Stomach (tissue), 9 donors: ENCODE data around the gene PTPRD. TPM values are rescaled to one million over a fixed set of nuclear protein-coding genes. Genes with fewer than 3 reads are reported as not detected.

ENCODE experiments used
- DNase-seq, 2 donors: peaks; one replicate each; pipeline versions ENCODE4 v3.0.0 to v3.0.0-alpha.2; 2013 to 2019
- H3K27ac ChIP-seq, 5 donors: fragments of 200-600 bp in 4 of 5; sonication (generic) in 4 of 5; one replicate each; pipeline ENCODE4 v1.5.1; 2013 to 2019; ENCODE audit warnings: mild to moderate bottlenecking in 1 of 5, moderate library complexity in 1 of 5
- H3K27me3 ChIP-seq, 3 donors: fragments of 200-600 bp; sonication (generic); one replicate each; pipeline ENCODE4 v1.5.1; 2017 to 2019; ENCODE audit warnings: mixed run types in 1 of 3
- H3K36me3 ChIP-seq, 4 donors: fragments of 200-600 bp; sonication (generic); 1 replicate in 3 of 4; 2 replicates in 1 of 4; pipeline ENCODE4 v1.5.1; 2016 to 2019
- H3K4me1 ChIP-seq, 4 donors: fragments of 200-600 bp; sonication (generic); one replicate each; pipeline ENCODE4 v1.5.1; 2016 to 2019
- H3K4me3 ChIP-seq, 4 donors: fragments of 200-600 bp; sonication (generic) in 3 of 4; one replicate each; pipeline ENCODE4 v1.5.1; 2016 to 2019; ENCODE audit warnings: mild to moderate bottlenecking in 1 of 4
- H3K9me3 ChIP-seq, 4 donors: fragments of 200-600 bp; sonication (generic); one replicate each; pipeline ENCODE4 v1.5.1; 2016 to 2019
- EP300 ChIP-seq: sonication (generic); formaldehyde crosslinking; IDR thresholded peaks from one replicate; pipeline ENCODE4 v1.6.1; 2017; ENCODE audit warnings: antibody characterized with exemption
- POLR2A ChIP-seq, 4 donors: fragments of 450-650 bp; IDR thresholded peaks; one replicate each; pipeline ENCODE4 v1.6.1; 2016; ENCODE audit warnings: antibody characterized with exemption in 4 of 4, control low read depth in 2 of 4, mild to moderate bottlenecking in 1 of 4, moderate library complexity in 1 of 4
- POLR2AphosphoS5 ChIP-seq, 3 donors: sonication (generic); formaldehyde crosslinking; IDR thresholded peaks; one replicate each; pipeline ENCODE4 v1.6.1; 2016; ENCODE audit warnings: antibody characterized with exemption in 3 of 3
- WGBS, 5 donors: extraction: QIAGEN DNeasy Blood & Tissue Kit in 3 of 5; methylation state at CpG; one replicate each; pipeline versions ENCODE4 v1.1.5 to v1.1.7; 2013 to 2018; 5-methylcytosine and 5-hydroxymethylcytosine counted together
- intact Hi-C: fragments of 100-400 bp; cut with DNase I; formaldehyde crosslinking; loops from one replicate; pipeline ENCODE4 v1.15.1; 2023; ENCODE audit warnings: low total_unique reads
- polyA plus RNA-seq, 3 donors: library from polyadenylated mRNA; stranded (reverse); fragments of 200-250 nt; gene quantifications; one replicate each; pipeline ENCODE4 v1.2.3, GENCODE V29; 2013
- total RNA-seq, 5 donors: library from RNA; depleted of rRNA; stranded (reverse); fragments of >200 nt; gene quantifications; one replicate each; pipeline versions ENCODE4 v1.1.0 to v1.2.3, GENCODE V29; 2014 to 2016
- TF ChIP-seq, protein P1 (sequence below), 7 experiments: fragments of 450-650 bp in 4 of 7; fragments of 200-600 bp in 3 of 7; sonication (generic) in 3 of 7; IDR thresholded peaks; one replicate each; pipeline ENCODE4 v1.5.1; 2016 to 2019; ENCODE audit warnings: antibody characterized with exemption in 7 of 7, control low read depth in 2 of 7, mild to moderate bottlenecking in 1 of 7
- donor health status: healthy with polysubstance abuse.
- donor health status: Bipolar disorder and iron deficiency.
- donor health status: healthy.

PTPRD gene
- total and polyA plus RNA-seq, 8 donors, result 0.12 to 53.1 (median 1.2) TPM

DNA sequence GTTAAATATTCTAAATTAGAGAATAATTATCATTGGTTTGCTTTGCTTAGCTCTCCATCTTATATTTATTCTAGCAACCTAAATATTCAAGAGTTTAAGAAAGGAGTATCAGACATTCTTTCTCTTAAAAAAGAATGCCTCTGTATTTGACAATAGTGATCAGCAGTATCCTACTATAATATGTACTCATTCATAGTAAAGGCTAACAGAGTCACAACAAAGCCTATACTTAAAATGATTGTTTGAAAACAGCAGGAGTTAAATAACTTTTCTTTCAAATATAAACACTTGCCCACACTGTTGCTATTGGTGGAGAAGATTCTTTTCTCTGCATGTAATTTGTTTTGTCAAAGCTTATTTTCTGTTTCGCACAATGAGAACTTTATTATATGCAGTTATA, 178.4 kb downstream of the PTPRD start:
- DNase-seq, result no peak
- Histone ChIP-seq H3K4me1 (no peaks in the 10 kb centered on the region), H3K9me3 (no peaks in the 10 kb centered on the region), H3K36me3 (no peaks in the 10 kb centered on the region), H3K27ac (no peak overlapping the region), H3K4me3 (no peak overlapping the region), H3K27me3 (no peaks in the 10 kb centered on the region)
- intact Hi-C loops, result no loop called here
- WGBS, 5 donors, result 84 to 97% (median 92%) methylated on average over 1 of the region's 1 CpG
- TF ChIP-seq POLR2A (IDR thresholded peaks at IDR 0.05) (no peak), POLR2AphosphoS5 (IDR thresholded peaks at IDR 0.05) (no peak), EP300 (no peak)
- TF ChIP-seq, protein P1, sequence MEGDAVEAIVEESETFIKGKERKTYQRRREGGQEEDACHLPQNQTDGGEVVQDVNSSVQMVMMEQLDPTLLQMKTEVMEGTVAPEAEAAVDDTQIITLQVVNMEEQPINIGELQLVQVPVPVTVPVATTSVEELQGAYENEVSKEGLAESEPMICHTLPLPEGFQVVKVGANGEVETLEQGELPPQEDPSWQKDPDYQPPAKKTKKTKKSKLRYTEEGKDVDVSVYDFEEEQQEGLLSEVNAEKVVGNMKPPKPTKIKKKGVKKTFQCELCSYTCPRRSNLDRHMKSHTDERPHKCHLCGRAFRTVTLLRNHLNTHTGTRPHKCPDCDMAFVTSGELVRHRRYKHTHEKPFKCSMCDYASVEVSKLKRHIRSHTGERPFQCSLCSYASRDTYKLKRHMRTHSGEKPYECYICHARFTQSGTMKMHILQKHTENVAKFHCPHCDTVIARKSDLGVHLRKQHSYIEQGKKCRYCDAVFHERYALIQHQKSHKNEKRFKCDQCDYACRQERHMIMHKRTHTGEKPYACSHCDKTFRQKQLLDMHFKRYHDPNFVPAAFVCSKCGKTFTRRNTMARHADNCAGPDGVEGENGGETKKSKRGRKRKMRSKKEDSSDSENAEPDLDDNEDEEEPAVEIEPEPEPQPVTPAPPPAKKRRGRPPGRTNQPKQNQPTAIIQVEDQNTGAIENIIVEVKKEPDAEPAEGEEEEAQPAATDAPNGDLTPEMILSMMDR (IDR thresholded peaks at IDR 0.05), result no peak

DNA sequence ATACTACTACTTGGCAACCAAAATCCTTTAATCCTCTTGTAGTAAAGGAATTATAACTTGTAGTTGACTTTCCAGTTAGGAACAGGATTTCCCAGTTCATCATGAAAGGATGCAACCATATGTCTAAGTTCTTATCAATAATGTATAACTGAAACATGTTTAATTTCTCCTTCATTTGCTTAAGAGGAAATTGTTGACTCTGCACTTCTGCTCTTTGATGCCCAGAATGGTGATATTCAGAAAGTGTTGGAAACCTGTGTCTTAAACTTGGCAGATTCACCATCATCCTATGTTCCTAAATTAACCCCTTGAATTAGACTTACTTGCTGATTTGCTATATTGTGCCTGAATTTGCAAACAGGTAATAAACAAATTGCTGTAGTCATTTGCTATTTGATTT, 201.5 kb downstream of the PTPRD start:
- Histone ChIP-seq H3K27ac (no peak overlapping the region), H3K4me1 (no peaks in the 10 kb centered on the region), H3K27me3 (no peaks in the 10 kb centered on the region), H3K4me3 (no peak overlapping the region), H3K9me3 (no peaks in the 10 kb centered on the region), H3K36me3 (no peaks in the 10 kb centered on the region)
- TF ChIP-seq, protein P1 (IDR thresholded peaks at IDR 0.05), result no peak
- no peak for TF ChIP-seq EP300
- no peak for TF ChIP-seq POLR2AphosphoS5 (IDR thresholded peaks at IDR 0.05)
- no peak for TF ChIP-seq POLR2A (IDR thresholded peaks at IDR 0.05)
- intact Hi-C loops, result no loop called here
- DNase-seq, result no peak

DNA sequence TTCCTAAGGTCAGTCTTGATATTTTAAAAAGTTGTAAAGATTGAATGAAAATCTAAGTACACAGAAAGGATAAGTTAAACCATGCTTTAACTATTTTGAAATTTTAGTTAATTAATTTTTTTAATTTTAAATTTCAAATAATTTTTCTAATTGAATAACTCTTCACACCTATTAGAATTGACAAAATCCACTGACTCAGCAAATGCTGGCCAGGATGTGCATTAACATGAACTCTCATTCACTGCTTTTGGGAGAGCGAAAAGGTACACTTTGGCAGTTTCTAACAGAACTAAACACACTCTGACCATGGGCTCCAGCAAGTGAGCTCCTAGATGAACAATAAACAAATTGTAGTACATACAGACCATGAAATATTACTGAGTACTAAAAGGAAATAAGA, 209.5 kb downstream of the PTPRD start:
- Histone ChIP-seq H3K36me3 (no peaks in the 10 kb centered on the region), H3K27me3 (no peaks in the 10 kb centered on the region), H3K27ac (no peak overlapping the region), H3K9me3 (no peaks in the 10 kb centered on the region), H3K4me1 (no peaks in the 10 kb centered on the region), H3K4me3 (no peak overlapping the region)
- intact Hi-C loops, result no loop called here
- TF ChIP-seq POLR2A (IDR thresholded peaks at IDR 0.05), result no peak
- no peak for TF ChIP-seq EP300
- TF ChIP-seq, protein P1 (IDR thresholded peaks at IDR 0.05), result no peak
- no peak for TF ChIP-seq POLR2AphosphoS5 (IDR thresholded peaks at IDR 0.05)
- WGBS, 5 donors, result 91 to 97% (median 94%) methylated on average over 1 of the region's 1 CpG
- no peak for DNase-seq

DNA sequence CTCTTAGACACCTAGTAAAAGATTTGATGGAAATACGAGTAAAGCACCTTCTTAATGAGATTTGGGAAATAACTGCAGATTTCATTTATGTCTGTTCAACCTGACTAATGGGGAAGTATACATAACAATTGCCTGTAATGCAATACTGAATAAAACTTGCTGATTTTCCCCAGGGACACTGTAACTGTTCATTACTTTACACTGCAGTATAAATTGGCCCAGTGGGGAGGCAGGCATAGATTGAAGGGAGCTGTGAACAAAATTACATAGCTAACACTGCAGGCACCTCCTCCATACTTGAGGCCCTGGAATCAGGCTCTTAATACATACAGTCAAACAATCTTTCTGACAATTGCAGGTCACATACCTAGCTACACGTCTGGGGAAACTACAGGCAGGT, 216.2 kb downstream of the PTPRD start:
- DNase-seq, result no peak
- intact Hi-C loops, result no loop called here
- H3K36me3 ChIP-seq, result no peaks in the 10 kb centered on the region
- no peak overlapping the region for H3K27ac ChIP-seq
- H3K4me3 ChIP-seq, result no peak overlapping the region
- no peaks in the 10 kb centered on the region for H3K9me3 ChIP-seq
- 50 to 70% (median 63%) methylated on average over 2 of the region's 2 CpGs for WGBS, 5 donors
- TF ChIP-seq POLR2AphosphoS5 (IDR thresholded peaks at IDR 0.05) (no peak), POLR2A (IDR thresholded peaks at IDR 0.05) (no peak), EP300 (no peak)
- TF ChIP-seq, protein P1 (IDR thresholded peaks at IDR 0.05), result no peak
- no peaks in the 10 kb centered on the region for H3K27me3 ChIP-seq
- H3K4me1 ChIP-seq, result no peaks in the 10 kb centered on the region
